Muscle layer of colon (tissue), 2 donors: ENCODE results near the gene BANP.
"Not testable (repeated sequence)": the region's sequence is repeated elsewhere in the genome, so short reads cannot be mapped to it uniquely, and the experiment has no call there.

Experiments
- H3K27ac ChIP-seq: one replicate; pipeline ENCODE4 v1.7.0; 2013; ENCODE audit warnings: low read depth, mild to moderate bottlenecking, low read length, moderate library complexity
- H3K27me3 ChIP-seq, 2 donors: one replicate each; pipeline ENCODE4 v1.7.0; 2013; ENCODE audit warnings: low read length in 2 of 2, mild to moderate bottlenecking in 2 of 2; ENCODE audit not compliant: insufficient read depth in 2 of 2, control insufficient read depth in 1 of 2
- H3K36me3 ChIP-seq: one replicate; pipeline ENCODE4 v1.7.0; 2013; ENCODE audit warnings: mild to moderate bottlenecking, low read length; ENCODE audit not compliant: insufficient read depth
- H3K4me1 ChIP-seq: one replicate; pipeline ENCODE4 v1.7.0; 2013; ENCODE audit warnings: mild to moderate bottlenecking, low read length; ENCODE audit not compliant: insufficient read depth
- H3K4me3 ChIP-seq, 2 donors: one replicate each; pipeline ENCODE4 v1.7.0; 2013; ENCODE audit warnings: low read length in 2 of 2, low read depth in 1 of 2, mild to moderate bottlenecking in 1 of 2, moderate library complexity in 1 of 2
- H3K9ac ChIP-seq: one replicate; pipeline ENCODE4 v1.7.0; 2013; ENCODE audit warnings: low read length
- H3K9me3 ChIP-seq: one replicate; pipeline ENCODE4 v1.7.0; 2013; ENCODE audit warnings: mild to moderate bottlenecking, low read length
- donor health status: abdominal sarcoma.
- donor health status: Adenocarcinoma of cecum.

The BANP gene

DNA sequence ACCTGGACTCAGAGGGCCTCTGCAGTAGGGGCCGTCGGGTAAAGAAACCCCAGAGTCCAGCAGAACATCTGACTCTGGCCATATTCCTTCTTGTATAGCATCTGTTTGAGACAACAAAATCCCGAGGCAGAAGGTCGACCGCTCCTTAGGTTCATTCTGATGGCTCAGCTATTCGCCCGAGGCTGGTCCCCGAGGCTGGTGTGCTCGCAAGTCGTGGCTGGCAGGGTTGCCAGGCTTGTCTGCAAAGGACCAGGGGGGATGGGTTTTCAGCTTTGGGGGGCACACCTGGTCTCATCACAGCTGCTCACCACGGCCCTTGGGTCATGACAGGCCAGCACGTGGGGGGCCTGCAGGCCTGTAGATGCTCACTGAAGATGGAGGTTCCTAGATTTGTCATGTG is 119.1 kb downstream of the BANP start:
- Histone ChIP-seq H3K9ac (no peak overlapping the region), H3K36me3 (peaks cover 7% of the 10 kb centered on the region), H3K27ac (no peak overlapping the region), H3K4me1 (no peaks in the 10 kb centered on the region), H3K4me3 (no peak overlapping the region), H3K27me3 (no peaks in the 10 kb centered on the region), H3K9me3 (no peaks in the 10 kb centered on the region)

DNA sequence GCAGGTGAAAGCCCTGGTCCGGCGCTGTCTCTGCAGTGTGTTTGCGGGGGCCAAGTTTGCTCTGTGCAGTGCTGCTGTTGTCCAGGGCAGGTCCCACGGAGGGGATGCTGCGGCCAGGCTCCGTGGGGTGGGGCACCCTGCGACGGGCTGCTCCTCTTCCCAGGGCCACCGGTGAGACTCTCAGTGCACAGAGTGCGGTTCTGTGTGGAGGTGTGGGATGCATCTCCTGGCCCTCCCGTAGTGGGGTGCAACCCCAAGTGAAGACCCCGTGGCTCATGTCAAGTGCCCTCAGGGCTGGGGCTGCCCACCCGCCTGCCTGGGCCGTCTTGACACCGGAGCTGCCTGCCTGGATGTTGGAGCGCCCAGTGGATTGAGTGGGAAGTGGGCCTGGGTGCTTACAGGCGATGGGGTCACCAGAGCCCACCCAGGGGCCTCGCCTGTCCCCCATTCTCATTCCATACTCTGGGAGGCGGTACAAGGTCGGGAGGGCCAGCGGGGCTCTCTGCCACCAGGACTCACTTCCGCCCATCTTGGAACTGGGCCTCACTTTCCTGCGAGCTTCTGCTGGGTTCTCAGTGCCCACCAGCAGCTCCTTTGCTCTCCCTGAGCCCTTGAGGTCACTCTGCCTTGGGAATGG is 119.9 kb downstream of the BANP start:
- H3K27me3 ChIP-seq, result no peaks in the 10 kb centered on the region
- no peaks in the 10 kb centered on the region for H3K9me3 ChIP-seq
- no peak overlapping the region for H3K9ac ChIP-seq
- no peak overlapping the region for H3K4me3 ChIP-seq
- peaks cover 7% of the 10 kb centered on the region for H3K36me3 ChIP-seq
- no peak overlapping the region for H3K27ac ChIP-seq
- H3K4me1 ChIP-seq, result no peaks in the 10 kb centered on the region

DNA sequence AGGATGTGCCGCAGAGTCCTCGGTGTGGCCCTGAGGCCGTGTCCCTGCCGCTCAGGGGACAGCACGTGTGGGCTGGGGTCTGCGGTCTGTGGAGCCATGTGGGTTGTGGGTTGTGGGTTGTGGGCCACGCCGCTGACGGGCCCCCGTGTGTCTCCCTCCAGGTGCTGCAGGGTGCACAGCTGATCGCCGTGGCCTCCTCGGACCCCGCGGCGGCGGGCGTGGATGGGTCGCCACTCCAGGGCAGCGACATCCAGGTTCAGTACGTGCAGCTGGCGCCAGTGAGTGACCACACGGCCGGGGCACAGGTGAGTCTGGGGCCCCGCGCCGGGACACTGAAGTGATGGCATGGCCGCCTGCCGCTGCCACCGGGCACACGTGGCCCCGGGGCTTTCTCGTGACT is 120.7 kb downstream of the BANP start:
- H3K4me1 ChIP-seq, result no peaks in the 10 kb centered on the region
- no peak overlapping the region for H3K27ac ChIP-seq
- no peaks in the 10 kb centered on the region for H3K9me3 ChIP-seq
- no peak overlapping the region for H3K9ac ChIP-seq
- no peaks in the 10 kb centered on the region for H3K27me3 ChIP-seq
- H3K36me3 ChIP-seq, result peaks cover 7% of the 10 kb centered on the region
- no peak overlapping the region for H3K4me3 ChIP-seq

DNA sequence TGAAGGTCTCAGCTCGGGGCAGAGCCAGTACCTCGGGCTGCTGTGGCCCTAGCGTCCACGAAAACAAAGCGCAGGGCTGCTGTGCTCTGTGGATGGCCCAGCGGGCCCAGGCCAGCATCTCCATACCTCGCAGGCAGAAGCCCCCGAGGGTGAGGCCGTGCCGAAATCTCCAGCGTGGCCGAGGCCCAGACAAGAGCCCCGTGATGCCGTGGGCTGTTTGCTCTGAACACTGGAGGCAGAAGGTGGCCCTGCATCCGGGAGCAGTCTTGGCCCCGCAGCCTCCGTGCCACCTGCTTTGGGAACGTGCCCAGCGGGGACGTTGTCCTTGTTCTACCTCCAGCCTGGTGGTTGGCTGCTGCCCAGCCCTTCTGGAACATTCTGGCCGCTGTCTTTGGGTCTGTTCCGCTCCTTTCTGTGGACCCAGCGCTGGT is 121.4 kb downstream of the BANP start:
- Histone ChIP-seq H3K27me3 (no peaks in the 10 kb centered on the region), H3K4me3 (no peak overlapping the region), H3K9ac (no peak overlapping the region), H3K36me3 (peaks cover 12% of the 10 kb centered on the region), H3K9me3 (no peaks in the 10 kb centered on the region), H3K27ac (no peak overlapping the region), H3K4me1 (no peaks in the 10 kb centered on the region)

DNA sequence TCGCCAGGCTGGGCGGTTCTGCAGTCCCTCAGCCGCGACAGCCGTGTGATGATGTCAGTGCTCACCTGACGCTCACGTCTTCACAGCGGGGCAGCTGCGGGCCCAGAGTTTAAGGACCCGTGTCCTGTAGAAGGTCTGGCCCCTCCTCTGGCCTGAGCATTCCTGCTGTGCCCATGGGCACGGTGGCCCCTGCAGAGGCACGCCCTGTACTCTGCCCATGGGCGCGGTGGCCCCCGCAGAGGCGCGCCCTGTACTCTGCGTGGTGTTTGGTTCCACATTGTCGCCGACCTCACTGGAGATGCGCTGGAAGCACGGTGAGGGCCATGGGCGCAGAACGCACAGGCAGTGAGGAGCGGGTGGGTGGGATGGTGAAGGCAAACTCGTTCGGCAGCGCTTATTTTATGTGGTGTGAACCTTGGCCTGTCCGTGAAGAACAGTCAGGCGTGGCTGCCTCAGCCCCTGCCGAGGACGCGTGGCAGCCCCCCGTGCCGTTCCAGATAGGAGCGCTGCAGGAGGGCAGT is 122.0 kb downstream of the BANP start:
- H3K27ac ChIP-seq, result no peak overlapping the region
- no peak overlapping the region for H3K9ac ChIP-seq
- H3K4me1 ChIP-seq, result no peaks in the 10 kb centered on the region
- H3K27me3 ChIP-seq, result no peaks in the 10 kb centered on the region
- no peak overlapping the region for H3K4me3 ChIP-seq
- H3K36me3 ChIP-seq, result peaks cover 12% of the 10 kb centered on the region
- H3K9me3 ChIP-seq, result no peaks in the 10 kb centered on the region

DNA sequence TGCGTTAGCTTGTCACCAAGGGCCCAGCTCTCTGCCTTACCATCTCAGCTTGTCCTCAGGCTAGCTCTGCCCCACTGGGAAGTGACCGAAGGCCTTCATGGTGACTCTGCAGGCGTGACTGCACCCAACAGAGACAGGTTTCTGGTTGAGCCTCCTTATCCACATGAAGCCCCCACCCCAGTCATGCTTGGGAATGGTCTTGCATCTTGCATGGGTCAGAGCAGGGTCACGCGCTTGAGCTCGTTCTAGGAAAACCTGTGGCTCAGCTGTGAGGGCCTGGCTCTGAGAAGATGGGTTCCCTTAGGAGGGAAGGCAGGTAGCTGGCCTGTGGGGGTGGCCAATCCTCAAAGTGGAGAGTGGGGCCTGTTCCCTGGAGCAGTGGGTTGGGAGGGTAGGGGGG is 122.8 kb downstream of the BANP start:
- H3K4me1 ChIP-seq, result no peaks in the 10 kb centered on the region
- no peaks in the 10 kb centered on the region for H3K9me3 ChIP-seq
- H3K9ac ChIP-seq, result no peak overlapping the region
- H3K27me3 ChIP-seq, result no peaks in the 10 kb centered on the region
- H3K4me3 ChIP-seq, result no peak overlapping the region
- H3K27ac ChIP-seq, result no peak overlapping the region
- H3K36me3 ChIP-seq, result peaks cover 12% of the 10 kb centered on the region

DNA sequence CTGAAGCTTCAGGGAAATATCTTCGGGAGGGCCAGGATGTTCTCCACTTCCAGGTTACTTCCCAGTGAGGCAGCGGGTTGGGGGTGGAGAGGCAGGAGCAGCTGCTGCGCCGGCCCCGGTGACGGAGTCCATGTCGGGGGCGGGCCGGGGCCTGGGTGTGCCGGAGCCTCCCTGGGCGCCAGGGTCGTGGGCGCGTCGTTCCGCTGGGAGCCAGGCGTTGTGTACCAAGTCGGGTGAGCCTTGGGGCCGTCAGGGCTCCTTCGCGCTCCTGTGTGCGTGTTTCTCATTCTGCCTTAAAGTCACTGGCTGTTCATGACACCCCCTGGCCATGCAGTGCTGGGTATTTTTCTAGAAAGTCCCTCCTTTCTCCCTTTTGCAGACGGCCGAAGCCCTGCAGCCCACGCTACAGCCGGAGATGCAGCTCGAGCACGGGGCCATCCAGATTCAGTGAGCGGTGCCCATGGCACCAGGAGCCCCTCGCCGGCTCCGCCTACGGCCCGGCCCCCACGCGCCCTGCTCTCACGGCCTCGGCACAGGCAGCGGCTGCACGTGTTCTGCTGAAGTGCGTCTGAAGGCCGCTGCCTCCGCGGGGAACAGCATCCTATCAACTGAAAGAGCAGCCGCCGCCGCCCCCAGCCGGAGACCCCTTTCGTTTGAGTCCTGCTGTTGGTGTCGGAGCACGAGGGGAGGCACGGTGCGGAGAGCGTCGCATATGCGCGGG is 125.1 kb downstream of the BANP start:
- Histone ChIP-seq H3K4me1 (no peaks in the 10 kb centered on the region), H3K27me3 (no peaks in the 10 kb centered on the region), H3K27ac (no peak overlapping the region), H3K9me3 (no peaks in the 10 kb centered on the region), H3K4me3 (no peak overlapping the region), H3K9ac (no peak overlapping the region), H3K36me3 (peaks cover 5% of the 10 kb centered on the region)

DNA sequence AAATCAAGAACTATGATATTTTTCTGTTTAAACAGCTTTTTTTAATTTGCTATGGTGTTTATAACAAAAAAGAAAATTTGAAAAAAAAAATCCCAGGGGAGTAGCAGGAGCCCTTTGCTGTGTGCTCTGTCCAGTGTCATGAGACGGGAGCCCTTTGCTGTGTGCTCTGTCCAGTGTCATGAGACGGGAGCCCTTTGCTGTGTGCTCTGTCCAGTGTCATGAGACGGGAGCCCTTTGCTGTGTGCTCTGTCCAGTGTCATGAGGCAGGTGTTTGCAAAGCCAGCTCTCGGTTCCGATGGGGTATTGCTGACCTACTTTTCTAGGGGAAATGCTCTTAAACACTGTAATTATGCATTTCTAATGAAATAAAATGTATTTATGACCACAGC is 125.7 kb downstream of the BANP start:
- H3K4me1 ChIP-seq, H3K27me3 ChIP-seq, H3K9ac ChIP-seq, H3K36me3 ChIP-seq, H3K4me3 ChIP-seq, H3K27ac ChIP-seq, H3K9me3 ChIP-seq: not testable (repeated sequence)

DNA sequence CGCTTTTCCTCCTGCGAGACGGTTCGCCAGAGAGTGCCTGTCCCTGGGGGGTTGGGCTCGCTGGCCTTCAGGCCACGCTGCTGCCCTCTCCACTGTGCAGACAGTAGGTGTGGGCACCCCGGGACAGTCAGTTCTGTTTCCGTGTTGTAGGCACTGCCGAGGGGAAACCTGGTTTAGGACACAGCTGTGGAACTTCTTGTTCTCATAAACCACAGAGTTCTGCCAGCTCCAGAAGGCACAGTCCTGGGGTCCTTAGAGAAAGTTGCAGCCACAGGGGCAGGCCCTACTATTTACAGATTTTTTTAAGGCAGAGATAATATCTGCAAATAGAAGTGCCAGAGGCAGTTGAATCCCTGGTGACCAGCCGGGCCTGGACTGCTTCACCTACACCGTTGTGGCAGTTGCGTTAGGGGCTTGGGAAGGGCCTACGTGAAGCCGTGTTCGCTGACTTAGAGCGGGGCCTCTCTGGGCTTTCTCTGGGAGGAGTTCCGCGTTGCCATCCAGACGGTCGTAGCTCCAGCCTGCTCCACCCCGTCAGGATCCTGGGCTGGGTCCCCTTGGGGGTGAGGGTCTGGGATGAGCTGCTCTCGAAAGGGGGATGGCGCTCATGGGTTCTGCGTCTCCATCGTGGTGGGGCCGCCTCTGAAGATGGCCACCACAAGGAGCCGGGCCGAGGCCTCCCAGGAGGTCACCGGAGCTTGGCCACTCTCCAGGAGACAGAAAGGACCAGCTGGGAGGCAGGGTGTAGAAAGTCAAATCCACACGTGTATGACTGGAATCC is 126.3 kb downstream of the BANP start:
- H3K36me3 ChIP-seq, result peaks cover 5% of the 10 kb centered on the region

DNA sequence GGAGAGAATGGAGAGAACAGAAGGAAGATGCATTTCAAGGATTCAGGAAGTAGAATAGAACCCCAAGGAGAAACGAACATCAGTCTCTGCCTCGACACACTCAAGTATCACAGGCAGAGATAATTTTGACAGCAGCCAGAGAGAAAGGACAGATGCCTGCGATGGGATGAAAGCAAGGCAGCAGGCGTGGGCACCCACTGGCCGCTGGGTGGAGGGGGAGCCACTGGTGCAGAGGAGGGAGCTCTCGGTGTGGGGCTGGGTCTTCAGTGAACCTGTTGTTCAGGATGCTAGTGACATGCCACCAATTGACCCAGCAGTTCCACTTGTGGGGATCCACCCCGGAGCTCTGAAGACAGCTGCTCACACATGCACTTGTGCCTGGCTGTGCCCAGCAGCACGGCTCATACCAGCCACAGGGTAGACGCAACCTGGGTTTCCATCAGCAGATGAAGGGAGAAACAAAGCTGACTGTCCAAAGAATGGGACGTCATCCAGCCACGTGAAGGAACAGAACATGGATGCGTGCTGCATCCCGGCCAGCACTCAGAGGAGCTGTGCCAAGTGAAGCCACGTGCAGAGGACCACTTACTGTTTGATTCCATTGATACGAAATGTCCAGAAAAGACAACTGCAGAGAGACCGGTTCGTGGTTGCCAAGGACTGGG is 127.0 kb downstream of the BANP start:
- Histone ChIP-seq H3K4me1 (no peaks in the 10 kb centered on the region), H3K27me3 (no peaks in the 10 kb centered on the region), H3K36me3 (peaks cover 5% of the 10 kb centered on the region), H3K4me3 (no peak overlapping the region), H3K27ac (no peak overlapping the region), H3K9ac (no peak overlapping the region), H3K9me3 (no peaks in the 10 kb centered on the region)

More for the DNA sequence above, 126.3 kb downstream of the BANP start:
- H3K4me3 ChIP-seq, result no peak overlapping the region
- no peak overlapping the region for H3K27ac ChIP-seq
- no peak overlapping the region for H3K9ac ChIP-seq
- no peaks in the 10 kb centered on the region for H3K27me3 ChIP-seq
- H3K4me1 ChIP-seq, result no peaks in the 10 kb centered on the region
- no peaks in the 10 kb centered on the region for H3K9me3 ChIP-seq

DNA sequence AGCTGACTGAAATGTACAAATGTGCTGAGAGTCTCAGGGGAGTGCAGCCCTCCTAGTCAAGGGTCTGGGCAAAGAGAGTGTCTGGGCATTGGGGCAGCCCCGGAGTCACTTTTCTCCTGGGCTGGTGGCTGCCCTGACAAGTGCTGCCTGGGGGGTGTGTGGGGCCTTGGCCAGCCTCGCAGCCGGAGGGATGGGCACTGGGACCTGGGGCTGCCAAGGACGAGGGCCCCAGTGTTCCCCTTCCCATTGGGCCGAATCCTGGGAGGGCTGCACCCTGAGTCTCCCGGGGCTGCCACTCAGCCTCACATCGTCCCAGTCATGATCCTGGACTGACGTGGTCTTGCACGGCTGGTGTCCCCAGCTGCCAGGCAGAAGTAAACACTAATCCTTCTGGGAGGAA is 132.3 kb downstream of the BANP start:
- H3K27me3 ChIP-seq, result no peaks in the 10 kb centered on the region

More for the DNA sequence above, 132.3 kb downstream of the BANP start:
- H3K36me3 ChIP-seq, result no peaks in the 10 kb centered on the region
- H3K27ac ChIP-seq, result no peak overlapping the region
- H3K9me3 ChIP-seq, result no peaks in the 10 kb centered on the region
- H3K4me1 ChIP-seq, result no peaks in the 10 kb centered on the region
- no peak overlapping the region for H3K4me3 ChIP-seq
- H3K9ac ChIP-seq, result no peak overlapping the region
